Neuron (in vitro differentiated cells): ENCODE data around the gene PAFAH2.
A peak's percentile ranks its signal among the peaks of the same experiment; 100 is the strongest.

Experiments used
- H2AFZ ChIP-seq: one replicate; pipeline ENCODE4 v1.6.1; 2013; ENCODE audit warnings: low read depth, mild to moderate bottlenecking, inconsistent platforms, low read length, moderate library complexity
- H3K27me3 ChIP-seq: one replicate; pipeline ENCODE4 v1.6.1; 2013; ENCODE audit warnings: low read length; ENCODE audit not compliant: insufficient read depth
- H3K36me3 ChIP-seq: one replicate; pipeline ENCODE4 v1.6.1; 2013; ENCODE audit warnings: low read length; ENCODE audit not compliant: insufficient read depth
- H3K4me1 ChIP-seq: one replicate; pipeline ENCODE4 v1.6.1; 2013; ENCODE audit warnings: low read length; ENCODE audit not compliant: insufficient read depth
- H3K4me3 ChIP-seq: 2 replicates; pipeline ENCODE4 v1.5.1; 2013; ENCODE audit warnings: mild to moderate bottlenecking, low read length, moderate library complexity
- H3K9me3 ChIP-seq: one replicate; pipeline ENCODE4 v1.6.1; 2013; ENCODE audit warnings: low read length

Gene PAFAH2

DNA sequence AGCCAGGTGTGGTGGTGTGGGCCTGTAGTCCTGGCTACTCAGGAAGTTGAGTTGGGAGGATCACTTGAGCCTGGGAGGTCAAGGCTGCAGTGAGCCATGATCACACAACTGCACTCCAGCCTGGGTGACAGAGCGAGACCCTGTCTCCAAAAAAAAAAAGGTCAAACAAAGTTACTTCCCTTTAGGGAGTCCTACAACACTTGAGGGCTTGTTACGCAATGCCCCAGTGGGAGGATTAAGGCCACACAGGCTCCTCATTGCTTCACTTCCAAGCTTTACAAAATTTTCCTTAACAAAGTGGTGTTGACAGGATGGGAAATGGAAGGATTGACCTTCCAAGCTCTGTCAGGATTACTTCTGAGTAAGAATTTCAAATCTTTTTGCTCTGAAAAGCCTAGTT lies 17.5 kb upstream of the PAFAH2 start:
- H3K27me3 ChIP-seq = no peaks in the 10 kb centered on the region
- no peak overlapping the region for H2AFZ ChIP-seq
- H3K9me3 ChIP-seq = no peaks in the 10 kb centered on the region
- H3K36me3 ChIP-seq = no peaks in the 10 kb centered on the region
- no peak overlapping the region for H3K4me3 ChIP-seq
- peaks cover 27% of the 10 kb centered on the region for H3K4me1 ChIP-seq

GRCh38 chr1:26014179-26014578 lies 16.3 kb upstream of the PAFAH2 start:
- H3K9me3 ChIP-seq = no peaks in the 10 kb centered on the region

GRCh38 chr1:26012864-26013263 lies 15.0 kb upstream of the PAFAH2 start:
- H3K4me3 ChIP-seq = no peak overlapping the region
- peaks cover 12% of the 10 kb centered on the region for H3K4me1 ChIP-seq
- H2AFZ ChIP-seq = no peak overlapping the region
- H3K9me3 ChIP-seq = no peaks in the 10 kb centered on the region
- H3K36me3 ChIP-seq = no peaks in the 10 kb centered on the region
- H3K27me3 ChIP-seq = no peaks in the 10 kb centered on the region

More at GRCh38 chr1:26014179-26014578, 16.3 kb upstream of the PAFAH2 start:
- no peak overlapping the region for H3K4me3 ChIP-seq
- H3K4me1 ChIP-seq = peaks cover 18% of the 10 kb centered on the region
- H3K27me3 ChIP-seq = no peaks in the 10 kb centered on the region
- H3K36me3 ChIP-seq = no peaks in the 10 kb centered on the region
- no peak overlapping the region for H2AFZ ChIP-seq

GRCh38 chr1:26010825-26011224 lies 13.0 kb upstream of the PAFAH2 start:
- H3K4me3 ChIP-seq = no peak overlapping the region
- no peaks in the 10 kb centered on the region for H3K36me3 ChIP-seq
- no peak overlapping the region for H2AFZ ChIP-seq
- H3K27me3 ChIP-seq = no peaks in the 10 kb centered on the region
- H3K4me1 ChIP-seq = peaks cover 4% of the 10 kb centered on the region
- no peaks in the 10 kb centered on the region for H3K9me3 ChIP-seq

DNA sequence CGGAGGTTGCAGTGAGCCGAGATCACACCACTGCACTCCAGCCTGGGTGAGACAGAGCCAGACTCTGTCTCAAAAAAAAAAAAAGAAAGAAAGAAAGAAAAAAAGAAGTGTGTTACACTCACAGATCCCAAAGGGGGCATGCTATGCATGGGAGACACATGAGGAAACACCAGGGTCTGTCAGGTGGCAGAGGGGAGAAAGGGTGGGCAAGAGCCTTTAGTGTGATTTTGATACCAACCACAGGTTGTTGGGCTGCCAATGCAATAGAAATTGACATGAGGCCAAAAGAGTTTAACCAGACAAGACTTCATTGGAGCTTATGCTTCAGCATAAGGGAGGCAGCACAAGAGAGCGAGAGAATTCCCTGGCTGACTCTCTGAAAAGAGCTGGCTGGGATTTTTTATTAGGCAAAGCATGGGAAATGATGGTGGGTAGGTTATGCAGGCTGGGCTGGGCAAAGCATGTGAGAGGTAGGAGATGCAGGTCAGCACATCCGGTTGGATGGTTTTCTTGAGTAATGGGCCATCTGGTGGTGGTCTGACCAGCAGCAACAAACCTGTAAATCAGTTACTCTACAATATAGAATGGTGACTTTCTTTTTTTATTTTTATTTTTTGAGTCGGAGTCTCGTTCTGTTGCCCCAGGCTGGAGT lies 12.1 kb upstream of the PAFAH2 start:
- Histone ChIP-seq H3K9me3 (no peaks in the 10 kb centered on the region), H3K36me3 (no peaks in the 10 kb centered on the region), H2AFZ (no peak overlapping the region), H3K4me3 (no peak overlapping the region), H3K27me3 (no peaks in the 10 kb centered on the region), H3K4me1 (peaks cover 4% of the 10 kb centered on the region)

GRCh38 chr1:26006710-26007109 lies 8.8 kb upstream of the PAFAH2 start:
- no peak overlapping the region for H3K4me3 ChIP-seq
- H3K36me3 ChIP-seq = no peaks in the 10 kb centered on the region
- no peaks in the 10 kb centered on the region for H3K27me3 ChIP-seq
- peaks cover 4% of the 10 kb centered on the region for H3K4me1 ChIP-seq
- H2AFZ ChIP-seq = no peak overlapping the region
- H3K9me3 ChIP-seq = no peaks in the 10 kb centered on the region

DNA sequence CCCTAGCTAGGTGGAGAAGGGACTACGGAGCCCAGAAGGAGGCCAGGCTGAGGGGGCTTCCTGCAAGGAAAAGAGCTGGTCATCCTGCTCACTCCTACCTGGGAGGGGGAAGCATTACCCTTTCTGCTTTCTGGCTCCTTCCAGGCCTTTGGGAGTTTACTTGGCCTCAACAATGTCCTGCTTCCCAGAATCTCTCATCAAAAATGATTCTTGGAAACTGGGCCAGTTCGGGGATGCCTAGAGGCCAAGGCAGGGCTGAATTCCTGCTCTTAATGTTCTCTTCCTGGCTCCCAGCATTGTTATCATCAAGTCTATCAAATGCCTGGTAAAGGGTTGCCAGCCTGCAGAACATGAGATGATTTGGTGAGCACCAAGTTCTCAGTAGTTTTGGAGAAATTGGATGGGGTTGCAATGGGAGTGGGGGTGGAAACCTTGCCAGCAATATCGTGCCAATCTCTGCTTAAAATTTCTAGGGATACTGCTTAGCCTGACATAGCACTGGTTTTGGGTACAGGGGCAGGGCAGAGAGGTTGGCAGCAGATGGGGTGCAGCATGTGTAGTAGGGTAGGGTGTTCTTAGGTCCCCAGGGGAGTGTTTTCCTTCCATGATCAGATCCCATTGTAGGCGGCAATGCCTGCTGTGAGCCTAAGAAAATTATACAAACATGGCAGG lies 7.7 kb upstream of the PAFAH2 start:
- H3K4me1 ChIP-seq = no peaks in the 10 kb centered on the region

GRCh38 chr1:26003756-26004155 lies 5.9 kb upstream of the PAFAH2 start:
- H3K4me3 ChIP-seq = no peak overlapping the region
- peaks cover 1% of the 10 kb centered on the region for H3K4me1 ChIP-seq
- H2AFZ ChIP-seq = no peak overlapping the region
- no peaks in the 10 kb centered on the region for H3K36me3 ChIP-seq
- H3K9me3 ChIP-seq = no peaks in the 10 kb centered on the region
- no peaks in the 10 kb centered on the region for H3K27me3 ChIP-seq

More for the DNA sequence above, 7.7 kb upstream of the PAFAH2 start:
- Histone ChIP-seq H3K9me3 (no peaks in the 10 kb centered on the region), H2AFZ (no peak overlapping the region), H3K36me3 (no peaks in the 10 kb centered on the region), H3K27me3 (no peaks in the 10 kb centered on the region), H3K4me3 (no peak overlapping the region)

DNA sequence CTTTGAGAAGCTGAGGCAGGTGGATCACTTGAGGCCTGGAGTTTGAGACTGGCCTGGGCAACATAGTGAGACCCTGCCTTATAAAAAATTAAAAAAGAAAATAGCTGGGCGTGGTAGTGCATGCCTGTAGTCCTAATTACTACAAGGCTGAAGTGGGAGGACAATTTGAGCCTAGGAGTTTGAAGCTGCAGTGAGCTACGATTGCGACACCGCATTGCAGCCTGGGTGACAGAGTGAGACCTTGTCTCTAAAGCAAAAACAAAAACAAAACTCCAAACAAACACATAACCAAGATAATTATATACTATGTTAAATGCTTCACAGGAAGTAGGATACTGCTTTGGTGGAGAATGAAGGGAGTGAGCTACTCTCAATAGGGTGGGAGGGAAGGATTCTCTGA lies 5.4 kb upstream of the PAFAH2 start:
- H3K27me3 ChIP-seq = no peaks in the 10 kb centered on the region
- no peak overlapping the region for H2AFZ ChIP-seq
- H3K36me3 ChIP-seq = no peaks in the 10 kb centered on the region
- H3K9me3 ChIP-seq = no peaks in the 10 kb centered on the region
- H3K4me3 ChIP-seq = no peak overlapping the region
- H3K4me1 ChIP-seq = peaks cover 6% of the 10 kb centered on the region

DNA sequence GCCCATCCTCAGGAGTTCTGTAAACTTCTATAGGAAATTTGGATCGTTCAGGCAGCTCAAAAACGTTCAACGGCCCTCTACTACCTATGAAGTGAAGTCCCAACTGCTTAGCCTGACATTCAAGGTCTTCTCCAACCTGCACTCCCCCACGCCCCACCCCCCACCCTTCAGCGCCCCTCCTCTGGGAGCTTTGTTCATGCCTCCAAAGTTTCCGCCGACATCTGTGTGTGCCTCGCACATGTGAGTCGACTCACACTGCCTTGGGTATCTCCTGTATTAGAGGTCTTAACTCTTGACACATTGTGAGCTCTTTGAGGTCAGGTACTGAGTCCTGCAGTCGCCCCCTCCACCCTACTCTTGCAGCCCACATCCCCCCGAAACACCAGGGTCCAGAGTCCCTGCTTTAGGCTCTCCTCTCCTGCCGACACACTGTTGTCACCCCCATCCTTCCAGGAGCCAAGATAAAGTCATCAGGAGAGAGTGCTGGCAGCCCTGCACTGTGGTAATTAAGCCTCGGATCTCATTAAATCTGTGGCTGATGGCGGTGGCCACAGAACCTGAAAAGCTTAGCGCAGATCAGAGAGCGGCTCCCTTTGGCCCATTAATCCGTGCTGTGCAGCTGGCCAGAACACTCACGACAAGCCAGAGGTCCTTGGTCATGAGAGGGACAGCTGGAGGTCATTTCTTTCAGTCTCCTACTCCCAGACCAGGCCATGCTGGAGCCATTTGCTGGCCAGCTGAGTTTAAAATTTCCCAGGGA lies 1.4 kb upstream of the PAFAH2 start:
- Histone ChIP-seq H3K4me3 (no peak overlapping the region), H3K27me3 (no peaks in the 10 kb centered on the region), H3K9me3 (no peaks in the 10 kb centered on the region), H3K36me3 (no peaks in the 10 kb centered on the region), H3K4me1 (peaks cover 20% of the 10 kb centered on the region), H2AFZ (no peak overlapping the region)

GRCh38 chr1:25996966-25997827 lies 666 bp downstream of the PAFAH2 start:
- H3K4me1 ChIP-seq = peaks cover 40% of the 10 kb centered on the region

GRCh38 chr1:25994402-25995150 lies 3.3 kb downstream of the PAFAH2 start:
- Histone ChIP-seq H3K4me3 (no peak overlapping the region), H3K9me3 (no peaks in the 10 kb centered on the region), H3K4me1 (peaks cover 40% of the 10 kb centered on the region), H3K36me3 (no peaks in the 10 kb centered on the region), H3K27me3 (no peaks in the 10 kb centered on the region), H2AFZ (no peak overlapping the region)

More at GRCh38 chr1:25996966-25997827, 666 bp downstream of the PAFAH2 start:
- no peaks in the 10 kb centered on the region for H3K27me3 ChIP-seq
- no peaks in the 10 kb centered on the region for H3K9me3 ChIP-seq
- H2AFZ ChIP-seq = no peak overlapping the region
- peak overlapping the region; percentile 71 for H3K4me3 ChIP-seq
- H3K36me3 ChIP-seq = no peaks in the 10 kb centered on the region
